Keratinocyte (primary cell): Measurements from ENCODE around the gene TBC1D8. TPM values are rescaled to one million over a fixed set of nuclear protein-coding genes. Genes with fewer than 3 reads are reported as not detected.

Source experiments
- DNase-seq: peaks from one replicate; pipeline ENCODE4 v3.0.0-alpha.2; 2011; ENCODE audit warnings: low read depth, missing footprints, low spot score
- FAIRE-seq: peaks from 2 replicates; lab custom pipeline; 2011; peaks lifted over from hg19 to GRCh38; lab: Jason Lieb, UNC
- H2AFZ ChIP-seq: 2 replicates; pipeline ENCODE4 v1.6.0; 2012; ENCODE audit warnings: low read length, control low read depth, inconsistent platforms; ENCODE audit not compliant: control insufficient read depth
- H3K27ac ChIP-seq: 2 replicates; pipeline ENCODE4 v1.5.1; 2011; ENCODE audit warnings: low read length; ENCODE audit not compliant: control insufficient read depth, insufficient read depth
- H3K27me3 ChIP-seq: 3 replicates; pipeline ENCODE4 v1.6.0; 2011; ENCODE audit warnings: low read length; ENCODE audit not compliant: control insufficient read depth, insufficient read depth; ENCODE audit errors: extremely low read depth
- H3K36me3 ChIP-seq, 2 experiments: 2 replicates in 1 of 2; 3 replicates in 1 of 2; pipeline ENCODE4 v1.5.1; 2011; ENCODE audit warnings: low read length in 2 of 2, mild to moderate bottlenecking in 1 of 2; ENCODE audit not compliant: control insufficient read depth in 2 of 2, insufficient read depth in 2 of 2; ENCODE audit errors: extremely low read depth in 1 of 2
- H3K4me1 ChIP-seq: 3 replicates; pipeline ENCODE4 v1.5.1; 2011; ENCODE audit warnings: low read length; ENCODE audit not compliant: control insufficient read depth, insufficient read depth; ENCODE audit errors: extremely low read depth
- H3K4me2 ChIP-seq: 3 replicates; pipeline ENCODE4 v1.6.0; 2011; ENCODE audit warnings: low read depth, low read length; ENCODE audit not compliant: control insufficient read depth, insufficient read depth; ENCODE audit errors: extremely low read depth
- H3K4me3 ChIP-seq, 3 experiments: fragments of 200-600 bp in 1 of 3; sonication (generic) in 1 of 3; 2 replicates in 2 of 3; 3 replicates in 1 of 3; pipeline ENCODE4 v1.5.1; 2011 to 2016; ENCODE audit warnings: low read length in 3 of 3, mild to moderate bottlenecking in 3 of 3, control low read depth in 2 of 3, inconsistent platforms in 1 of 3, low read depth in 1 of 3, mixed read lengths in 1 of 3, mixed run types in 1 of 3, moderate library complexity in 1 of 3; ENCODE audit not compliant: control insufficient read depth in 2 of 3, insufficient read depth in 2 of 3; ENCODE audit errors: extremely low read depth in 1 of 3
- H3K79me2 ChIP-seq: 2 replicates; pipeline ENCODE4 v1.6.0; 2012; ENCODE audit warnings: low read length; ENCODE audit not compliant: control insufficient read depth, insufficient read depth
- H3K9ac ChIP-seq: 3 replicates; pipeline ENCODE4 v1.6.0; 2011; ENCODE audit warnings: low read length; ENCODE audit not compliant: control insufficient read depth, insufficient read depth; ENCODE audit errors: extremely low read depth
- H3K9me1 ChIP-seq: 3 replicates; pipeline ENCODE4 v1.6.0; 2011; ENCODE audit warnings: low read length; ENCODE audit not compliant: control insufficient read depth, insufficient read depth; ENCODE audit errors: extremely low read depth
- H3K9me3 ChIP-seq: 2 replicates; pipeline ENCODE4 v1.5.1; 2012; ENCODE audit warnings: low read depth, low read length; ENCODE audit not compliant: control insufficient read depth
- H4K20me1 ChIP-seq: 3 replicates; pipeline ENCODE4 v1.6.0; 2011; ENCODE audit warnings: low read length; ENCODE audit not compliant: control insufficient read depth, insufficient read depth; ENCODE audit errors: extremely low read depth
- CTCF ChIP-seq, 3 experiments: IDR thresholded peaks in 1 of 3; conservative IDR thresholded peaks in 1 of 3; optimal IDR thresholded peaks in 1 of 3; 2 replicates in 2 of 3; 3 replicates in 1 of 3; pipeline versions ENCODE3 to v1.5.1; 2011; ENCODE audit warnings: low read length in 3 of 3, mild to moderate bottlenecking in 3 of 3, moderate library complexity in 2 of 3, control low read depth in 1 of 3, inconsistent platforms in 1 of 3; ENCODE audit not compliant: insufficient read depth in 2 of 3; ENCODE audit errors: extremely low read depth in 1 of 3
- EZH2 ChIP-seq: IDR thresholded peaks from one replicate; pipeline ENCODE4 v1.6.1; 2012; ENCODE audit warnings: inconsistent platforms, mild to moderate bottlenecking, low read length, moderate library complexity
- dilution Hi-C: fragments of 300-500 bp; cut with MboI; formaldehyde crosslinking; loops from one replicate; pipeline ENCODE4 v1.7.0; 2020; ENCODE audit warnings: low sequenced_read_pairs; ENCODE audit not compliant: extremely low pct_ligation_motif_present
- polyA plus RNA-seq, 5 experiments: library from polyadenylated mRNA; depleted of rRNA in 3 of 5; stranded (reverse) in 3 of 5; stranded (forward) in 1 of 5; unstranded in 1 of 5; fragments of >200 nt; gene quantifications; 1 replicate in 1 of 5; 2 replicates in 3 of 5; 3 replicates in 1 of 5; pipeline versions ENCODE4 v1.2.1 to v1.2.3, GENCODE V29; 2011 to 2012; ENCODE audit warnings: missing spikeins in 2 of 5, low read depth in 1 of 5, low replicate concordance in 1 of 5

TBC1D8 gene
- polyA plus RNA-seq, 1 donor (not counting 4 experiments of a cell fraction or from before 2014, with no cell fraction given), result 13.8 TPM

- dilution Hi-C loops, result no loop called here
- H3K4me2 ChIP-seq, result no peak overlapping the region
- H3K79me2 ChIP-seq, result no peaks in the 10 kb centered on the region
- TF ChIP-seq CTCF (optimal IDR thresholded peaks at IDR 0.05 in 1 of 3, IDR thresholded peaks at IDR 0.05 in 1 of 3, conservative IDR thresholded peaks at IDR 0.05 in 1 of 3; ENCODE audit: extremely low read depth in 1 of 3, insufficient read depth in 2 of 3, low read length in 3 of 3) (no peak), EZH2 (no peak)
- DNase-seq (no peak), FAIRE-seq (no peak)
- no peak overlapping the region for H2AFZ ChIP-seq
- peaks cover 15 to 46% of the 10 kb centered on the region in 2 experiments for H3K36me3 ChIP-seq
- H4K20me1 ChIP-seq, result no peaks in the 10 kb centered on the region
- H3K27ac ChIP-seq, result no peak overlapping the region
- H3K9me1 ChIP-seq, result no peaks in the 10 kb centered on the region
- H3K4me1 ChIP-seq, result no peaks in the 10 kb centered on the region
- H3K27me3 ChIP-seq, result no peaks in the 10 kb centered on the region
- H3K9me3 ChIP-seq, result no peaks in the 10 kb centered on the region
- H3K4me3 ChIP-seq, result no peak overlapping the region
- H3K9ac ChIP-seq, result no peak overlapping the region
Measured at GRCh38 chr2:100971221-100971620, 180.0 kb downstream of the TBC1D8 start.

- Histone ChIP-seq H2AFZ (no peak overlapping the region), H3K4me3 (no peak overlapping the region), H3K9me1 (no peaks in the 10 kb centered on the region), H4K20me1 (no peaks in the 10 kb centered on the region), H3K9me3 (no peaks in the 10 kb centered on the region), H3K9ac (no peak overlapping the region), H3K27ac (no peak overlapping the region), H3K4me2 (no peak overlapping the region), H3K4me1 (no peaks in the 10 kb centered on the region), H3K27me3 (no peaks in the 10 kb centered on the region), H3K79me2 (no peaks in the 10 kb centered on the region), H3K36me3 (peaks cover 15 to 40% of the 10 kb centered on the region in 2 experiments)
- DNase-seq, result no peak
- dilution Hi-C loops, result no loop called here
- FAIRE-seq, result no peak
- TF ChIP-seq CTCF (optimal IDR thresholded peaks at IDR 0.05 in 1 of 3, IDR thresholded peaks at IDR 0.05 in 1 of 3, conservative IDR thresholded peaks at IDR 0.05 in 1 of 3; ENCODE audit: extremely low read depth in 1 of 3, insufficient read depth in 2 of 3, low read length in 3 of 3) (no peak), EZH2 (no peak)
Measured at GRCh38 chr2:100969998-100970397, 181.2 kb downstream of the TBC1D8 start.
